Measurements from ENCODE around the gene SLC26A2.

Gene SLC26A2

GRCh38 chr5:149938791-149939358 is 21.7 kb upstream of the SLC26A2 start:
- H3K4me3 ChIP-seq (ENCODE audit: low read depth, low read length), result no peak overlapping the region
- no peak for TF ChIP-seq CTCF (IDR thresholded peaks at IDR 0.05; ENCODE audit: low read depth, low read length)
- no peaks in the 10 kb centered on the region for H3K36me3 ChIP-seq
- no peaks in the 10 kb centered on the region for H3K27me3 ChIP-seq (ENCODE audit: insufficient read depth, low read depth, severe bottlenecking)
- H3K27ac ChIP-seq, result no peak overlapping the region
- no peak for DNase-seq
- H3K9me3 ChIP-seq (ENCODE audit: severe bottlenecking), result no peaks in the 10 kb centered on the region

- Histone ChIP-seq H3K27ac (no peak overlapping the region), H3K36me3 (no peaks in the 10 kb centered on the region), H3K9me3 (ENCODE audit: severe bottlenecking) (no peaks in the 10 kb centered on the region), H3K4me3 (ENCODE audit: low read depth, low read length) (no peak overlapping the region), H3K27me3 (ENCODE audit: insufficient read depth, low read depth, severe bottlenecking) (no peaks in the 10 kb centered on the region)
- TF ChIP-seq CTCF (IDR thresholded peaks at IDR 0.05; ENCODE audit: low read depth, low read length), result no peak
- no peak for DNase-seq
These were observed 21.0 kb upstream of the SLC26A2 start for GRCh38 chr5:149939546-149939945.

- Histone ChIP-seq H3K36me3 (no peaks in the 10 kb centered on the region), H3K9me3 (ENCODE audit: severe bottlenecking) (no peaks in the 10 kb centered on the region), H3K4me3 (ENCODE audit: low read depth, low read length) (no peak overlapping the region), H3K27me3 (ENCODE audit: insufficient read depth, low read depth, severe bottlenecking) (no peaks in the 10 kb centered on the region), H3K27ac (no peak overlapping the region)
- no peak for TF ChIP-seq CTCF (IDR thresholded peaks at IDR 0.05; ENCODE audit: low read depth, low read length)
- DNase-seq, result no peak
These were observed 20.4 kb upstream of the SLC26A2 start for GRCh38 chr5:149940077-149940574.

- no peak for TF ChIP-seq CTCF (IDR thresholded peaks at IDR 0.05; ENCODE audit: low read depth, low read length)
- Histone ChIP-seq H3K27me3 (ENCODE audit: insufficient read depth, low read depth, severe bottlenecking) (no peaks in the 10 kb centered on the region), H3K9me3 (ENCODE audit: severe bottlenecking) (no peaks in the 10 kb centered on the region), H3K27ac (no peak overlapping the region), H3K36me3 (no peaks in the 10 kb centered on the region), H3K4me3 (ENCODE audit: low read depth, low read length) (no peak overlapping the region)
- DNase-seq, result no peak
These were observed 19.5 kb upstream of the SLC26A2 start for GRCh38 chr5:149940941-149941644.

GRCh38 chr5:149941795-149942194 is 18.8 kb upstream of the SLC26A2 start:
- Histone ChIP-seq H3K9me3 (ENCODE audit: severe bottlenecking) (no peaks in the 10 kb centered on the region), H3K36me3 (no peaks in the 10 kb centered on the region), H3K27ac (no peak overlapping the region; the same call in 1 of the 2 replicates), H3K4me3 (ENCODE audit: low read depth, low read length) (no peak overlapping the region), H3K27me3 (ENCODE audit: insufficient read depth, low read depth, severe bottlenecking) (no peaks in the 10 kb centered on the region)
- no peak for TF ChIP-seq CTCF (IDR thresholded peaks at IDR 0.05; ENCODE audit: low read depth, low read length)
- DNase-seq, result no peak

All from WERI-Rb-1 (cell line).